ENCODE results near the gene SRSF8. TPM values are rescaled to one million over a fixed set of nuclear protein-coding genes. Genes with fewer than 3 reads are reported as not detected.

SRSF8 gene
- total RNA-seq, 2 donors from 2014 or later = 22.7 to 23.9 TPM

- no peak overlapping the region for H3K4me3 ChIP-seq
- peak overlapping the region in 3 of 4 donors; percentile 28 to 47 (median 32) for H3K27ac ChIP-seq
- no peaks in the 10 kb centered on the region for H3K9me3 ChIP-seq
- WGBS, 2 donors = 3 to 4% methylated on average over 1 of the region's 1 CpG
- DNase-seq (peak; percentile 26 to 64 (median 46)), ATAC-seq (peak; percentile 85)
- intact Hi-C loops (cut with DNase I) = no loop called here
- no peaks in the 10 kb centered on the region for H3K27me3 ChIP-seq
- TF ChIP-seq CTCF (IDR thresholded peaks at IDR 0.05) = no peak
- no peak for TF ChIP-seq POLR2A (IDR thresholded peaks at IDR 0.05)
- no peaks in the 10 kb centered on the region for H3K36me3 ChIP-seq (replicated peaks in 1 of 2; ENCODE audit: insufficient read depth in 1 of 2, low read depth in 2 of 2)
- H3K4me1 ChIP-seq = peaks cover 32% of the 10 kb centered on the region
Measured at GRCh38 chr11:95076416-95076815, 9.7 kb downstream of the SRSF8 start.

- Histone ChIP-seq H3K4me1 (peaks cover 32% of the 10 kb centered on the region), H3K27ac (peak overlapping the region in 2 of 4 donors; percentile 28 to 47)
- no peak for ATAC-seq
Measured at GRCh38 chr11:95076981-95077380, 10.3 kb downstream of the SRSF8 start.

GRCh38 chr11:95078526-95078925 lies 11.8 kb downstream of the SRSF8 start:
- Histone ChIP-seq H3K4me1 (peaks cover 32% of the 10 kb centered on the region), H3K27me3 (no peaks in the 10 kb centered on the region), H3K4me3 (no peak overlapping the region), H3K36me3 (replicated peaks in 1 of 2; ENCODE audit: insufficient read depth in 1 of 2, low read depth in 2 of 2) (no peaks in the 10 kb centered on the region), H3K9me3 (no peaks in the 10 kb centered on the region), H3K27ac (no peak overlapping the region)
- TF ChIP-seq CTCF (IDR thresholded peaks at IDR 0.05) (no peak), POLR2A (IDR thresholded peaks at IDR 0.05) (no peak)
- WGBS, 2 donors = 77 to 88% methylated on average over 1 of the region's 1 CpG
- DNase-seq = no peak
- intact Hi-C loops (cut with DNase I) = no loop called here
- no peak for ATAC-seq

More at GRCh38 chr11:95076981-95077380, 10.3 kb downstream of the SRSF8 start:
- Histone ChIP-seq H3K9me3 (no peaks in the 10 kb centered on the region), H3K27me3 (no peaks in the 10 kb centered on the region), H3K36me3 (replicated peaks in 1 of 2; ENCODE audit: insufficient read depth in 1 of 2, low read depth in 2 of 2) (no peaks in the 10 kb centered on the region), H3K4me3 (no peak overlapping the region)
- intact Hi-C loops (cut with DNase I) = no loop called here
- no peak for DNase-seq
- no peak for TF ChIP-seq POLR2A (IDR thresholded peaks at IDR 0.05)
- no peak for TF ChIP-seq CTCF (IDR thresholded peaks at IDR 0.05)

- Histone ChIP-seq H3K27me3 (no peaks in the 10 kb centered on the region), H3K36me3 (replicated peaks in 1 of 2; ENCODE audit: insufficient read depth in 1 of 2, low read depth in 2 of 2) (no peaks in the 10 kb centered on the region), H3K9me3 (no peaks in the 10 kb centered on the region), H3K27ac (no peak overlapping the region), H3K4me1 (peaks cover 11% of the 10 kb centered on the region), H3K4me3 (no peak overlapping the region)
- TF ChIP-seq CTCF (IDR thresholded peaks at IDR 0.05) (no peak), POLR2A (IDR thresholded peaks at IDR 0.05) (no peak)
- ATAC-seq = no peak
- intact Hi-C loops (cut with DNase I) = no loop called here
- DNase-seq = no peak
- 55 to 71% methylated on average over 5 of the region's 5 CpGs for WGBS, 2 donors
Measured at GRCh38 chr11:95081010-95081409, 14.3 kb downstream of the SRSF8 start.

DNA sequence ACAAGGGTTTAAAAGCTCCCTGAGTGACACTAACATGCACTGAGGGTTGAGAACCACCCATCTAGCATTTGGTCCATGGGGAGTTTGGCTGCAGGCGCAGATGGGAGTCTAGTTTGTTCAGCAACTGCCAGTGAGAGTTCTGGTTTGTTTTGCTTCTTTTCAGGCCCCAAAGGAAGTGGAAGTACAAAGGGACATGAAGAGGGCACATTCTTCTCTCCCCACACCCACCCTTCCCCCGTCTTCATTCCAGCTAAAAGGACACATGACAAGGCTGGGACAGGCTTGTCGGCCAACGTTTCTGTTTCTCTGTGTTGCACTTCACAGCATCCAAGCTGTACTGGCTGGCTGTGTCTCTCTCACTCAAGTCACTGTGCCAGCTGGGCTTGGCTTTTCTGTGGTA lies 14.7 kb downstream of the SRSF8 start:
- TF ChIP-seq POLR2A (IDR thresholded peaks at IDR 0.05) (no peak), CTCF (IDR thresholded peaks at IDR 0.05) (no peak)
- Histone ChIP-seq H3K27me3 (no peaks in the 10 kb centered on the region), H3K36me3 (replicated peaks in 1 of 2; ENCODE audit: insufficient read depth in 1 of 2, low read depth in 2 of 2) (no peaks in the 10 kb centered on the region), H3K9me3 (no peaks in the 10 kb centered on the region), H3K27ac (no peak overlapping the region), H3K4me3 (no peak overlapping the region), H3K4me1 (peaks cover 7% of the 10 kb centered on the region)
- ATAC-seq = no peak
- peak in 1 of 4 donors; percentile 23 for DNase-seq
- WGBS, 2 donors = 70 to 85% methylated on average over 4 of the region's 4 CpGs
- intact Hi-C loops (cut with DNase I) = no loop called here

Measured in body of pancreas (tissue), 4 donors.